Measurements from ENCODE around the gene C4B. TPM values are rescaled to one million over a fixed set of nuclear protein-coding genes. Genes with fewer than 3 reads are reported as not detected.
"Not testable (repeated sequence)": the region's sequence is repeated elsewhere in the genome, so short reads cannot be mapped to it uniquely, and the experiment has no call there.

C4B gene
- total RNA-seq, 1 experiment from 2014 or later: 2.7 TPM

DNA sequence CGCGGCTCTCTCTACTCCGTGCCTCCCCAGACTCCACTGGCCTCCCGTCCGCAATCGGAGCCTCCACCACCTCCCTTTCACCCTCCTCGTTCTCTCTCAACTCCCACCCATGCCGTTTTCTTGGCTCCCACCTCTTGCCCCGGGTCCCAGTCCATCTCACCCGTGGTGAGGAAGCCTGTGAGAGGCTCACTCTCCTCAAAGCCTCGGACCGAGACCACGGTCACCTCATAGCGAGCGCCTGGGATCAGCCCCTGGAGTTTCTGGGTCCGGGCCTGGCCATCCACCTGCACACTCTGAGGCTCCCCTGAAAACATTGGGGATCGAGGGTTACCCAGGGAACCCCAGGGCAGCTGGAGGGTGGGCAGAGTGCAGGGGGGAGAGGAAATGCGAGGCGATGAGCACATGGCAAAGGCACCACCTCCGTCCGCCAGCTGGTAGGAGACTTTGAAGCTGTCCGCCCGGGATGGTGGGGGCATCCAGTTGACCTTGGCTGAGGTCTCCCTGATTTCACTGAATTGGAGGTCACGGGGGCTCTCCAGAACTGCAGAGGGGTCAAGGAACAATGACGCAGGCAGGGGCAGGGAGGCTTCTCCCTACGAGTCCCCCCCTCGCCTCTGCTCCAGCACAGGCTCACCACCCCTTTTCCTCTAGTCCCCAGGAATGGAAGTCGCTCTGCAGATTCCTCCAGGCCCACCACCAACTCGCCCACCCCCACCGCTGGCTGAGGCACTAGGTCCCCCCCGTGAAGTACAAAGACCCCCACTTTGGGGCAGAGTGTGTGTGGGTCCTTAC lies 29.2 kb downstream of the C4B start:
- H3K4ac ChIP-seq (ENCODE audit: low read depth, low read length); DNase-seq; H3K9me3 Mint-ChIP-seq; H2BK120ac ChIP-seq (ENCODE audit: low read depth, low read length, poor library complexity, severe bottlenecking); H4K20me1 ChIP-seq (ENCODE audit: control insufficient read depth, insufficient read depth, insufficient read length); H3K79me2 ChIP-seq (ENCODE audit: insufficient read depth, low read length); H3K4me1 ChIP-seq (ENCODE audit: insufficient read depth, low read length); H3K36me3 Mint-ChIP-seq (ENCODE audit: insufficient read depth in 1 of 3, low read depth in 3 of 3); H3K9me3 ChIP-seq (ENCODE audit: control insufficient read depth, low read depth, low read length); H3K9ac ChIP-seq (ENCODE audit: extremely low read depth, insufficient read length, low read length); H2AK5ac ChIP-seq (ENCODE audit: insufficient read length, low read length); H4K91ac ChIP-seq (ENCODE audit: insufficient read length, low read depth, low read length); H3T11ph ChIP-seq (ENCODE audit: low read length); H3K18ac ChIP-seq (ENCODE audit: insufficient read length, low read depth, low read length); H3K23ac ChIP-seq (ENCODE audit: insufficient read length, low read depth, low read length); H2BK15ac ChIP-seq (ENCODE audit: low read depth, low read length); H3K4me2 ChIP-seq (ENCODE audit: insufficient read depth, insufficient read length, low read length); H2BK5ac ChIP-seq (ENCODE audit: insufficient read length, low read length); H2BK20ac ChIP-seq (ENCODE audit: low read depth, low read length, poor library complexity, severe bottlenecking); H3K27me3 Mint-ChIP-seq (ENCODE audit: low read depth); H3K79me1 ChIP-seq (ENCODE audit: insufficient read depth, low read depth, low read length, poor library complexity, severe bottlenecking); H3K27ac Mint-ChIP-seq; H3K14ac ChIP-seq (ENCODE audit: insufficient read depth, low read length); H3K4me3 Mint-ChIP-seq; H4K5ac ChIP-seq (ENCODE audit: insufficient read length, low read depth, low read length); H3K27me3 ChIP-seq (ENCODE audit: insufficient read depth, low read length); H3K56ac ChIP-seq (ENCODE audit: insufficient read length, low read depth, low read length); H3K27ac ChIP-seq (ENCODE audit: insufficient read length, low read depth, low read length); H2AFZ ChIP-seq (ENCODE audit: low read length); H4K8ac ChIP-seq (replicated peaks; ENCODE audit: insufficient read length, low read depth, low read length); H3K23me2 ChIP-seq (ENCODE audit: insufficient read length, low read depth, low read length, poor library complexity, severe bottlenecking); H2BK12ac ChIP-seq (ENCODE audit: insufficient read length, low read depth, low read length): not testable (repeated sequence)
- WGBS (ENCODE audit: extremely low coverage, insufficient read length, low lambda C conversion rate): no CpG with 5 or more reads among the region's 31 CpGs
- peaks cover 2 to 11% of the 10 kb centered on the region in 2 experiments; a peak in 3 of 4 replicates for H3K4me1 Mint-ChIP-seq

DNA sequence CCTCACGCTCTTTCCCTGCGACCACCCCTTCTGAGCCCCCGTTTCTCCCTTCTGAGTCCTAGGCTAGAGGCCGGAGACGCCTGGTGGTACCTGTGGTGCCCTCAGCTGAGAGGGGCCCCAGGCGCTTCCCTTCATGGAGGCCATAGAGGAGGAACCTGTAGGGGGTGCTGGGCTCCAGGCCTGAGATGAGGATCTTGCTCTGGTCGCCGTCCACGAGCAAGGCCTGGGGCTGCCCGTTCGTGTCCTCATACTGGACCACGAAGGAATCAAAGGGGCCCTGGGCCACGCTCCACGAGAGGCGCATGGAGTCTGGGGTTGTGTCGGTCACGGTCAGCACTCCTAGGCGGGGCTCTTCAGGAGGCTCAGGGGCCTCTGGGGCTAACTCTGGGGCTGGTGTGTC lies 30.3 kb downstream of the C4B start:
- H3K18ac ChIP-seq (ENCODE audit: insufficient read length, low read depth, low read length); H3K9me3 ChIP-seq (ENCODE audit: control insufficient read depth, low read depth, low read length); H3K14ac ChIP-seq (ENCODE audit: insufficient read depth, low read length); H2BK20ac ChIP-seq (ENCODE audit: low read depth, low read length, poor library complexity, severe bottlenecking); H2BK12ac ChIP-seq (ENCODE audit: insufficient read length, low read depth, low read length); H2BK120ac ChIP-seq (ENCODE audit: low read depth, low read length, poor library complexity, severe bottlenecking); H3K79me2 ChIP-seq (ENCODE audit: insufficient read depth, low read length); H2BK5ac ChIP-seq (ENCODE audit: insufficient read length, low read length); H3K9ac ChIP-seq (ENCODE audit: extremely low read depth, insufficient read length, low read length); H3K23ac ChIP-seq (ENCODE audit: insufficient read length, low read depth, low read length); DNase-seq; H2AFZ ChIP-seq (ENCODE audit: low read length); H3K36me3 Mint-ChIP-seq (ENCODE audit: insufficient read depth in 1 of 3, low read depth in 3 of 3); H3K4me2 ChIP-seq (ENCODE audit: insufficient read depth, insufficient read length, low read length); H3K9me3 Mint-ChIP-seq; H3K23me2 ChIP-seq (ENCODE audit: insufficient read length, low read depth, low read length, poor library complexity, severe bottlenecking); H3K4ac ChIP-seq (ENCODE audit: low read depth, low read length); H3K4me3 Mint-ChIP-seq; H4K8ac ChIP-seq (replicated peaks; ENCODE audit: insufficient read length, low read depth, low read length); H3K27me3 ChIP-seq (ENCODE audit: insufficient read depth, low read length); H3K4me1 ChIP-seq (ENCODE audit: insufficient read depth, low read length); H3K56ac ChIP-seq (ENCODE audit: insufficient read length, low read depth, low read length); H4K20me1 ChIP-seq (ENCODE audit: control insufficient read depth, insufficient read depth, insufficient read length); H2AK5ac ChIP-seq (ENCODE audit: insufficient read length, low read length); H4K5ac ChIP-seq (ENCODE audit: insufficient read length, low read depth, low read length); H3K27ac ChIP-seq (ENCODE audit: insufficient read length, low read depth, low read length); H4K91ac ChIP-seq (ENCODE audit: insufficient read length, low read depth, low read length); H3K27me3 Mint-ChIP-seq (ENCODE audit: low read depth); H3K27ac Mint-ChIP-seq; H3K79me1 ChIP-seq (ENCODE audit: insufficient read depth, low read depth, low read length, poor library complexity, severe bottlenecking); H3T11ph ChIP-seq (ENCODE audit: low read length); H2BK15ac ChIP-seq (ENCODE audit: low read depth, low read length): not testable (repeated sequence)
- no CpG with 5 or more reads among the region's 18 CpGs for WGBS (ENCODE audit: extremely low coverage, insufficient read length, low lambda C conversion rate)
- peaks cover 2 to 11% of the 10 kb centered on the region in 2 experiments; a peak in 3 of 4 replicates for H3K4me1 Mint-ChIP-seq
